AG04449 (cell line): ENCODE results near the gene PRC1.

Experiments used
- CTCF ChIA-PET: fragments of 350-600 bp; formaldehyde crosslinking; extraction: SDS; loops from one replicate; lab custom pipeline; 2021; ENCODE audit warnings: antibody characterized with exemption; lab: Yijun Ruan, JAX
- POLR2A ChIA-PET: fragments of 400-600, 350-600 bp; formaldehyde crosslinking; extraction: SDS; loops from one replicate; lab custom pipeline; 2020; ENCODE audit warnings: antibody characterized with exemption, inconsistent platforms; lab: Yijun Ruan, JAX
- DNase-seq: peaks from one replicate; pipeline ENCODE4 v3.0.0-alpha.2; 2010; ENCODE audit warnings: low read depth, low spot score
- H3K4me3 ChIP-seq: 2 replicates; pipeline ENCODE4 v1.5.1; 2011; ENCODE audit warnings: low read depth, mild to moderate bottlenecking, control low read depth, low read length
- TF ChIP-seq, protein P1 (sequence below): IDR thresholded peaks from one replicate; pipeline ENCODE4 v1.5.1; 2011; ENCODE audit warnings: mild to moderate bottlenecking, moderate library complexity, low read length, control low read depth, inconsistent platforms; ENCODE audit not compliant: insufficient read depth; ENCODE audit errors: missing control alignments

PRC1 gene

DNA sequence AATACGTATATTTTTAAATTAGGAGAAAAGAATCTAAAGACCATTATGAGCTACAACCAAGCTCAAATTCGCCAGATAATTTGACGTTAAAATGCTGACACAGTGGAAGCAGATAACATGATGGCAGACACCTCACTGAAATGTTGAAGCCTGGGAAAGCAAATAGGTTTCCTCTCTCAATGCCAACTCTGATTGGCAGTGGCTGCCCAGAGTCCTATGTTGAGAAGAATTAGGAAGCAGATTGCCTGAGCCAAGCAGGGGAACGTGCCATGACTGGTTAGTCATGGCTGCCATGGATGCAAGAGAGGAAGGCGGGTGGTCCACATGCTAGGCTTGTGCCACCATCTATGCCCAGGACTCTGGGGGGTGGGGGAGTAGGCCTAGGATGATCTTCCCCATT lies 56.1 kb downstream of the PRC1 start:
- TF ChIP-seq, protein P1, sequence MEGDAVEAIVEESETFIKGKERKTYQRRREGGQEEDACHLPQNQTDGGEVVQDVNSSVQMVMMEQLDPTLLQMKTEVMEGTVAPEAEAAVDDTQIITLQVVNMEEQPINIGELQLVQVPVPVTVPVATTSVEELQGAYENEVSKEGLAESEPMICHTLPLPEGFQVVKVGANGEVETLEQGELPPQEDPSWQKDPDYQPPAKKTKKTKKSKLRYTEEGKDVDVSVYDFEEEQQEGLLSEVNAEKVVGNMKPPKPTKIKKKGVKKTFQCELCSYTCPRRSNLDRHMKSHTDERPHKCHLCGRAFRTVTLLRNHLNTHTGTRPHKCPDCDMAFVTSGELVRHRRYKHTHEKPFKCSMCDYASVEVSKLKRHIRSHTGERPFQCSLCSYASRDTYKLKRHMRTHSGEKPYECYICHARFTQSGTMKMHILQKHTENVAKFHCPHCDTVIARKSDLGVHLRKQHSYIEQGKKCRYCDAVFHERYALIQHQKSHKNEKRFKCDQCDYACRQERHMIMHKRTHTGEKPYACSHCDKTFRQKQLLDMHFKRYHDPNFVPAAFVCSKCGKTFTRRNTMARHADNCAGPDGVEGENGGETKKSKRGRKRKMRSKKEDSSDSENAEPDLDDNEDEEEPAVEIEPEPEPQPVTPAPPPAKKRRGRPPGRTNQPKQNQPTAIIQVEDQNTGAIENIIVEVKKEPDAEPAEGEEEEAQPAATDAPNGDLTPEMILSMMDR = no peak
- POLR2A ChIA-PET = no interaction called here
- H3K4me3 ChIP-seq = no peak overlapping the region
- DNase-seq = no peak
- CTCF ChIA-PET = interaction anchor here (0.6 to 20.3 kb wide), 3 partner anchors 12 to 156 kb away, joined by 3 to 479 read pairs (median 186); partner anchors contain the start of genes MAN2A2 and RCCD1

DNA sequence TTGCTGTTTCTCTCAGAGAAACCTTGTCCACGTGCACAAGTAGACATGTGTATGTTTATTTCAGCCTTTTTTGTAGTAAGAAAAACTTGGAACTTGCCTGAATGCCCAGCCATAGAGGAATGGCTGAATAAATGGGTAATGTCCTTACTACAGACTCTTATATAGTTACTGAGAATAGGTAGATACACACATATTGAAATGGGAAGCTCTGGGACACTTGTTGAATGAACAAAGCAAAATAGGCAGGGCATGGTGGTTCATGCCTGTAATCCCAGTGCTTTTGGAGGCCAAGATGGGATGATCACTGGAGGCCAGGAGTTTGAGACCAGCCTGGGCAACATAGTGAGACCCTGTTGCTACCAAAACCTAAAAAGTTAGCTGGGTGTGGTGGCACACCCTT lies 57.5 kb downstream of the PRC1 start:
- POLR2A ChIA-PET = no interaction called here
- CTCF ChIA-PET = interaction anchor here (1.0 to 20.3 kb wide), 3 partner anchors 14 to 84 kb away, joined by 3 to 479 read pairs (median 186); partner anchors contain the start of genes MAN2A2 and RCCD1
- no peak for DNase-seq
- TF ChIP-seq, protein P1 = no peak
- H3K4me3 ChIP-seq = no peak overlapping the region

DNA sequence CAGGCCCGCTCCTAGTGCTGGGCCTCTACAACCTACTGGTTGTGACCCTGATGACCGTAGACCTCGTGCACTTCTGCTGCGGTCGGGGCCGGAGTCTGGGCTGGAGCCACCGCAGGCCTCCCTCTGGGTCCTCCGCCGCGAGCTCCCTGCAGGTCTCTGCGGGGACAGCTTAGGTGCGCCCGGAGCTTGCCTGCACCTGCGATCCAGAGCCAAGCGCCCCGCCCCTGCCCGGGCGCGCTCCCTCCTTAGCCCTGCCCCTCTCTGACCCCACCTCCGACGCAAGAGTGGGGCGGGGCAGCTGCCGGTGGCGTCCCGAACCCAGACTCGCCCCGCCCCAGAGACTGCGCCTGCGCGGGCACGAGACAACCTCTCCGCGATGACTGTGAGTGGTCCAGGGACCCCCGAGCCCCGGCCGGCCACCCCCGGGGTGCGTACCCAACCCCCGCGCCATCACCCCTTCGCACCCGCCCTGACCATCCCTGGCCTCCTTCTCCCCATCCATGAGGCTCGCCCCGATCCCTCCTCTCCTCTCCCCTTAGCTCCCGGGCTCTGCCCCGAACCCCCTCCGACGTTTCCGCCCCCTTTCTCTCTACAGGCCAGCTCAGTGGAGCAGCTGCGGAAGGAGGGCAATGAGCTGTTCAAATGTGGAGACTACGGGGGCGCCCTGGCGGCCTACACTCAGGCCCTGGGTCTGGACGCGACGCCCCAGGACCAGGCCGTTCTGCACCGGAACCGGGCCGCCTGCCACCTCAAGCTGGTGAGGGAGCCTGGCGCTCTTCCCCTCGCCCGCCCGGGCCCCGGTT lies 59.2 kb downstream of the PRC1 start, which contains the start of gene UNC45A:
UNC45A (plus strand) TSS at position 337 of the 803 bp plus-strand sequence; CDS start at position 377, 40 bp downstream.
- ChIA-PET CTCF (interaction anchor here (1.0 to 20.3 kb wide), 22 partner anchors 15 to 673 kb away, joined by 3 to 479 read pairs (median 6); partner anchors contain the start of genes FES, MAN2A2 and RCCD1), POLR2A (interaction anchor here (0.9 to 1.9 kb wide), 4 partner anchors 9 to 22 kb away, joined by 4 to 8 read pairs (median 6); partner anchors contain the start of gene RCCD1)
- DNase-seq = no peak
- TF ChIP-seq, protein P1 = no peak
- peak within 1 kb of the TSS; percentile 81 for H3K4me3 ChIP-seq

DNA sequence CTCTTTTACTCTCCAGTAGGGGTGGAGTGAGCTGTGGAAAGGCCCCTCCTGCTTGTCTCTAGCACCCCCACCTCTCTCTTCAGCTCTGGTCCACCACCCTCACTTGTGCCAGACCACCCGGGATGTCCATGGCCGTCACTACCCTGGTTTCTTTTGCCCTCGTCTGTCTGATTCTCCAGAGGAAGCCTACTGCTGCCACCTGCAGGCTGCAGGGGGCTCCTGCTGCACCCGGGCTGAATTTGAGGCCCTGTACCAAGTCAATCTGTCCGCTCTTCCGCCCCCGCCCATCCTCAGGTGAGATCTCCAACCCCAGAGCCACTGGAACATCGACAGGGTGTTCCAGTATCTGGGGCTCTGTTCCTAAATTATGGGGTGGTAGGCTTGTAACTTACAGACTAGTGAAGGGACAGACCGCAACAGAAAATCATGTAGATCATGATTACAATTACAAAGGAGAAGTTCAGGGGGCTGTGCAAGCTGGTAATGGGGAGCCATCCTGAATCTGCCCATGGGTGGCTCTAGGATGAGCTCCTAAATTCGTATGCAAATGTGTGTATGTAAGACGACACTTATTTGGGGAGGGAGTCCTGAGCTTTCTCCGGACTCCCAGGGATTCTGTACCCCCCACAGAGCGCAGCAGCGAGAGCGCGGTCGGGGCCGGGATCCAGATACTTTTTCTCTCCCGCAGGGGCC lies 59.9 kb downstream of the PRC1 start:
- ChIA-PET POLR2A (interaction anchor here (1.9 kb wide), 1 partner anchor 23 kb away, joined by 5 read pairs; no protein-coding TSS in a partner anchor), CTCF (interaction anchor here (0.6 to 20.3 kb wide), 34 partner anchors 15 to 702 kb away, joined by 3 to 479 read pairs (median 4); partner anchors contain the start of genes FES, MAN2A2, RCCD1 and VPS33B)
- peak overlapping the region; percentile 81 for H3K4me3 ChIP-seq
- TF ChIP-seq, protein P1 = peak; percentile 93
- no peak for DNase-seq

DNA sequence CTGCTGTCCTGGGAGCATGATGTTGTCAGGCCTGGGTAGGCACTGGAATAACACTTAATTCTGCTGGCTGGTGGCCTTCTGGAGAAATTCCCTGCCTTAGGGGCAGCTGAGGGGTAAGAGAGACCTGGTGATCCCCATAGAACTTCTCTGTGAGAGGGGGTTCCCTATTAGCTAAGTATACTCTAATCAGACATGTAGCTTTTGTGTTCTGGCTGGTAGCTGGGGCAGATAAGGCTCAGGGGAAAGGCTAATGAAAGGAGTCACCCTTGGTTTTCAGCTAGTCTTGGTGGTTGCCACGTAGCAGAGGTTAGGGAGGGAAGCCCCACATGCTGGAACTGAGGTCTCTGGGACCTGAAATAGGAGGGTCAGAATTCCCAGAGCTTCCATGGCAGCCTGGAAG lies 61.0 kb downstream of the PRC1 start:
- ChIA-PET POLR2A (interaction anchor here (0.9 to 1.2 kb wide), 3 partner anchors 21 to 285 kb away, joined by 3 to 5 read pairs (median 3); partner anchors contain the start of genes MAN2A2 and RCCD1), CTCF (interaction anchor here (0.7 to 20.3 kb wide), 36 partner anchors 14 to 701 kb away, joined by 3 to 479 read pairs (median 4); partner anchors contain the start of genes FES, MAN2A2, RCCD1 and VPS33B)
- no peak overlapping the region for H3K4me3 ChIP-seq
- DNase-seq = no peak
- TF ChIP-seq, protein P1 = no peak
